ENCODE data around the gene E2F4.

E2F4 gene

DNA sequence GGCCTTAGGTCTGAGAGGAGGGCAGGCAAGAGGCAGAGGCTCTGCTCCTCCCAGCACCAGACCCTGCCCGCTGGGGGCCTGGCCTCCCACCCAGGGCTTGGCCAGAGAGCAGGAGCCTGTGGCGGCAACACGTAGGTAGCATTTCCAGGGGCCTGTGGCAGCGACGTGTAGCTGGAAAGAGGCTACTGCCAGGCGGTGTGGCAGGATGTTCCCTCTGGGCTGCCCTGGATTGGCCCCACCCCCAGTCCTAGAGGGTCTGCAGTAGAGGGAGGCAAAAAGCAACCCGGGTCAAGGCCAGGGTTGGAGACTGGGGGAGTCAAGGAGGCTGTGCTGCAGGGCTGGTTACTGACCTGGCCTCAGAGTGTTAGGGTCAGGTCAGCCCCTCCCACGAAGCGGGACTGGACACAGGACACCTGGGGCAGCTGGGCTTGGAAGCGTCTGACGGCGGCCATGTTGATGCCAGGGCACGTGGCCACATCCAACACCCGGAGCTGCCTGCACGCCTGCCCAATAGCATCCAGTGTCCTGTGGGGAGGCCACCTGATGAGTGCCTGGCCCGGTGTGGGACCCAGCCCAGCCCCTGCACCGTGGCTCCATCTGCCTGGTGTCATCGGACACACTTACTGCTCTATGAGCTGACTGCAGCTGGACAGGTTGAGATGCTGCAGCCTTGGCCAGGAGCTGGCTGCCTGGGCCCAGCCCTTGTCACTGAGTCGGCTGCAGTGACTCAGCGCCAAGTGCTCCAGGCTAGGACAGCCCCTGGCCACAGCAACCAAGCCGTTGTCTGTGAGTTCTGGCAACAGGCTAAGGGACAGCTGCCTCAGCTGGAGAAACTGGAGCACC lies 15.5 kb downstream of the E2F4 start:
- POLR2A ChIA-PET: interaction anchor here (0.9 to 2.7 kb wide), 2 partner anchors 19 to 21 kb away, joined by 3 to 10 read pairs; partner anchors contain the start of gene TMEM208
- CTCF ChIA-PET: interaction anchor here (0.6 kb wide), 1 partner anchor 8 kb away, joined by 3 read pairs; no protein-coding TSS in a partner anchor
- DNase-seq (ENCODE audit: extremely low spot score): no peak
- TF ChIP-seq FOXM1 (IDR thresholded peaks at IDR 0.05; ENCODE audit: borderline replicate concordance) (no peak), FOXK2 (IDR thresholded peaks at IDR 0.05) (no peak), HDGF (IDR thresholded peaks at IDR 0.05; ENCODE audit: borderline replicate concordance) (no peak), SP1 (IDR thresholded peaks at IDR 0.05) (no peak), SUZ12 (IDR thresholded peaks at IDR 0.05) (no peak), FOXA1 (IDR thresholded peaks at IDR 0.05) (no peak), ELF4 (IDR thresholded peaks at IDR 0.05) (no peak), BHLHE40 (IDR thresholded peaks at IDR 0.05; ENCODE audit: borderline replicate concordance) (no peak), ARNT (IDR thresholded peaks at IDR 0.05) (no peak)
- TF ChIP-seq, protein P1, sequence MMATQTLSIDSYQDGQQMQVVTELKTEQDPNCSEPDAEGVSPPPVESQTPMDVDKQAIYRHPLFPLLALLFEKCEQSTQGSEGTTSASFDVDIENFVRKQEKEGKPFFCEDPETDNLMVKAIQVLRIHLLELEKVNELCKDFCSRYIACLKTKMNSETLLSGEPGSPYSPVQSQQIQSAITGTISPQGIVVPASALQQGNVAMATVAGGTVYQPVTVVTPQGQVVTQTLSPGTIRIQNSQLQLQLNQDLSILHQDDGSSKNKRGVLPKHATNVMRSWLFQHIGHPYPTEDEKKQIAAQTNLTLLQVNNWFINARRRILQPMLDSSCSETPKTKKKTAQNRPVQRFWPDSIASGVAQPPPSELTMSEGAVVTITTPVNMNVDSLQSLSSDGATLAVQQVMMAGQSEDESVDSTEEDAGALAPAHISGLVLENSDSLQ (IDR thresholded peaks at IDR 0.05): no peak

DNA sequence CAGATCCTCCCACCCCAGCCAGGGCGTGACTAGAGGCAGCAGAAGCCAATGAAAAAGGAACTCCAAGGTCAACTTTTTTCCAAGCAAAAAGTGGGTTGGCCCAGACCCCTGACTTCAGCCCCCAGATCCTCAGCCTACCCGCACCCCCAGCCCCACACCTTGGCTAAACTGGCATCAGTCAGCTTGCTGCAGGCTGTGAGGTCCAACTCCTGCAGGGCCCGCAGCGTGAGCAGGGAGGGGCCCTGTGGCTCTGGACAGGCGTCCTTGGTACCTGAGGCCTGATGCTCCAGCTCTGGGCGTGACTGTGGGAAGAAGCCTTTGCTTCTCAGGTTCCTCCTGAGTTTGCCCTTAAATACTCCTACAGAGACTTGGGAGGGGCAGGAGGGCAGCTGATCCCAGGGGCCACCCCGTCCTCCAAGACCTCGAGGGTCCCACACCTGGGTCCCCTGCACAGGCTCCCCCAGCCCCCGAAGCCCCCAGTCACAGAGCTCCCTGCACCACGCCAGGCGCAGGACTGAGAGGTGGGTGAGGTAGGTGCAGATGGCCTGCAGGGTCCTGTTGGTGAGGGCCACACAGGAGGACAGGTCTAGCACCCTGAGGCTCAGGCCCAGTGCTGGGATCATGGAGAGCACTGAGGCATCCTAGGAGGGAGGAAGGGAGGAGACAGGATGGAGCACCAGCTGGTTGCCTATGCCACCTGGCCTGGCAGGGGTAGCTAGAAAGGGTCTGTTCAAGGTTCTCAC lies 16.4 kb downstream of the E2F4 start:
- no peak for TF ChIP-seq ZNF384 (IDR thresholded peaks at IDR 0.05)
- no peak for TF ChIP-seq L3MBTL2 (conservative IDR thresholded peaks at IDR 0.05)
- TF ChIP-seq FOXM1 (IDR thresholded peaks at IDR 0.05; ENCODE audit: borderline replicate concordance): no peak
- TF ChIP-seq SP1 (IDR thresholded peaks at IDR 0.05): no peak
- no peak for TF ChIP-seq TARDBP (IDR thresholded peaks at IDR 0.05)
- TF ChIP-seq ELF4 (IDR thresholded peaks at IDR 0.05): no peak
- TF ChIP-seq FOXA1 (IDR thresholded peaks at IDR 0.05): no peak
- no peak for DNase-seq (ENCODE audit: extremely low spot score)
- ChIA-PET CTCF (no interaction called here), POLR2A (interaction anchor here (2.7 kb wide), 1 partner anchor 18 kb away, joined by 10 read pairs; the partner anchor contains the start of gene TMEM208)

DNA sequence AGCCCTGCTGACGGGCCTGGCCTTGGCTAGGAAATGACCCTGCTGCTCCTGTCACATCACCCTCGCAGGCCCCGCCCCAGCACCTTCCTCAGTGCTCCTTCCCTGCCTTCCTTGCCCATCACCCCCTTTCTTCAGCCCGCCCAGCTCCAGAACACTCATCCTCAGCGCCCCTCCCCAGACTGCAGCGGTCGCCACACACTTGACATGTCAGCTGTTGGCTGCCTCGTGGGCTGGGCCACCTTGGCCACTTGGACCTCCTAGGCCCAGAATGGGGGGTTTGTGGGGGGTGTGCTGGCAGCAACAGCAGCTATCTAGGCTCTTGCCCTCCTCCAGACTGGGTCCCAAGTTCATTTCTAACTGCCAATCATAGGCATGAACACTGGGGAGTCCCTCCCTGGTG lies 17.6 kb downstream of the E2F4 start:
- POLR2A ChIA-PET: interaction anchor here (1.2 to 2.7 kb wide), 2 partner anchors 17 to 38 kb away, joined by 5 to 10 read pairs; partner anchors contain the start of gene TMEM208
- no peak for TF ChIP-seq FOXM1 (IDR thresholded peaks at IDR 0.05; ENCODE audit: borderline replicate concordance)
- no peak for DNase-seq (ENCODE audit: extremely low spot score)
- CTCF ChIA-PET: no interaction called here

GRCh38 chr16:67210069-67210937 lies 18.3 kb downstream of the E2F4 start:
- no peak for TF ChIP-seq NFRKB (IDR thresholded peaks at IDR 0.05)
- no peak for TF ChIP-seq BHLHE40 (IDR thresholded peaks at IDR 0.05; ENCODE audit: borderline replicate concordance)
- TF ChIP-seq, protein P1 (IDR thresholded peaks at IDR 0.05): no peak
- no peak for TF ChIP-seq ARNT (IDR thresholded peaks at IDR 0.05)
- TF ChIP-seq SP1 (IDR thresholded peaks at IDR 0.05): no peak
- no peak for TF ChIP-seq ELF4 (IDR thresholded peaks at IDR 0.05)
- TF ChIP-seq LEF1 (IDR thresholded peaks at IDR 0.05; ENCODE audit: borderline replicate concordance): no peak
- no peak for TF ChIP-seq FOXA1 (IDR thresholded peaks at IDR 0.05)
- TF ChIP-seq FOXM1 (IDR thresholded peaks at IDR 0.05; ENCODE audit: borderline replicate concordance): no peak
- TF ChIP-seq L3MBTL2 (conservative IDR thresholded peaks at IDR 0.05): no peak
- no peak for TF ChIP-seq CTBP1 (IDR thresholded peaks at IDR 0.05; ENCODE audit: borderline replicate concordance)
- TF ChIP-seq HDGF (IDR thresholded peaks at IDR 0.05; ENCODE audit: borderline replicate concordance): no peak
- TF ChIP-seq SUZ12 (IDR thresholded peaks at IDR 0.05): no peak
- no peak for TF ChIP-seq TARDBP (IDR thresholded peaks at IDR 0.05)
- TF ChIP-seq ZNF384 (IDR thresholded peaks at IDR 0.05): no peak
- DNase-seq (ENCODE audit: extremely low spot score): no peak
- CTCF ChIA-PET: no interaction called here
- POLR2A ChIA-PET: interaction anchor here (1.2 to 2.7 kb wide), 2 partner anchors 16 to 38 kb away, joined by 5 to 10 read pairs; partner anchors contain the start of gene TMEM208

- POLR2A ChIA-PET: interaction anchor here (0.7 kb wide), 1 partner anchor 36 kb away, joined by 3 read pairs; the partner anchor contains the start of gene FHOD1
- no peak for DNase-seq (ENCODE audit: extremely low spot score)
- CTCF ChIA-PET: no interaction called here
- TF ChIP-seq, protein P1 (IDR thresholded peaks at IDR 0.05): no peak
- TF ChIP-seq SUZ12 (IDR thresholded peaks at IDR 0.05) (no peak), CTBP1 (IDR thresholded peaks at IDR 0.05; ENCODE audit: borderline replicate concordance) (no peak), HDGF (IDR thresholded peaks at IDR 0.05; ENCODE audit: borderline replicate concordance) (no peak), FOXM1 (IDR thresholded peaks at IDR 0.05; ENCODE audit: borderline replicate concordance) (no peak), FOXA1 (IDR thresholded peaks at IDR 0.05) (no peak), ELF4 (IDR thresholded peaks at IDR 0.05) (no peak), ARNT (IDR thresholded peaks at IDR 0.05) (no peak), TARDBP (IDR thresholded peaks at IDR 0.05) (no peak)
These were observed 19.7 kb downstream of the E2F4 start for GRCh38 chr16:67211674-67212073.

Data from HEK293T (cell line).